GM21825 (cell line): Measurements from ENCODE around the gene MED15.

ENCODE experiments used
- ATAC-seq: cut with Tn5 transposase; IDR thresholded peaks from one replicate; pipeline ENCODE4 v1.9.1; 2021; ENCODE audit warnings: mild to moderate bottlenecking, moderate library complexity; ENCODE audit not compliant: unreplicated experiment

MED15 gene

GRCh38 chr22:20550851-20551744 is 43.7 kb downstream of the MED15 start:
- no peak for ATAC-seq

- no peak for ATAC-seq
Observed at GRCh38 chr22:20551805-20552442, 44.5 kb downstream of the MED15 start.

DNA sequence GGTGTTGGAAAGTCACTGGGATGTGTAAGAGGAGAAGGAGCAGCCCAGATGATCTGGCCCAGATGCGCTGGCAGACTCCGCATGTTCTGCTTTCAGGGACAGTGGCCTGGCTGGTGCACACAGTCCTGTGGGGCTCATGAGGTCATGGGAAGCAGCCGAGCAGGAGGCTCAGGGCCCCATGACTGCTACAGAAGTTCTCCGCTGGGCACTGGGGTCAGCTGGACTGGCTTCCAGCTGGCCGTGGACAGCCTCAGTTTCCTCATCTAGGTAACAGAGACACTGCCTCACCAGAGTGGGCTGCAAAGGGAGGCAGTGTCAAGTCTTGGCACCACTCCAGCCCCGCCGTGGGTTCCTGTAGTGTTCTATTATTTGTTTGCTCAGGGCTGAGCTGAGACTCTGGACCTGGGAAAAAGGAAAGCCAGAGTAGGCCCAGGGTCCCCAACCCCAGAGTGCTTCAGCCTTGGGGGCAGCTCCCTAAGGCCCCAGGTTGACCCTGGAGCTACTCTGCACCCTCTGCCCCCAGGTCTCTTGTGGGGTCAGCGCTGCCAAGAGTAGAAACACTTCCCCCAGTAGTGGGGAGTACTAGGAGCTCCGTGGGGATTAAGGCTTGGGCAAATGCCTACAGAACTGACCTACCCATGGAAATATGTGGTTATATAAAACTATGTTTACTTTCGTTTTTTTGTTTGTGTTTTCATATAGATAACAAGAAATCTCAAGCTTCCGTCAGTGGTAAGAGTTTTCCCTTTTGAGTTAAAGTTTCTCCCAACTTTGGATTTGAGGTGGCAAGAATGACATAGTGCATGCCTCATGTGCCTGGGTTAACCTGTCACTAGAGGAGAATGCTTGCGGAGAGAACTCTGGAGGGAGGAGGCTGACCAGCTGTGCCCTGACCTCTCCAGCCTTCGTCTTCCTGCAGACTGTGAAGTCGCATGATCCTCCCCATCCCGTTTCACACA is 45.3 kb downstream of the MED15 start:
- no peak for ATAC-seq

DNA sequence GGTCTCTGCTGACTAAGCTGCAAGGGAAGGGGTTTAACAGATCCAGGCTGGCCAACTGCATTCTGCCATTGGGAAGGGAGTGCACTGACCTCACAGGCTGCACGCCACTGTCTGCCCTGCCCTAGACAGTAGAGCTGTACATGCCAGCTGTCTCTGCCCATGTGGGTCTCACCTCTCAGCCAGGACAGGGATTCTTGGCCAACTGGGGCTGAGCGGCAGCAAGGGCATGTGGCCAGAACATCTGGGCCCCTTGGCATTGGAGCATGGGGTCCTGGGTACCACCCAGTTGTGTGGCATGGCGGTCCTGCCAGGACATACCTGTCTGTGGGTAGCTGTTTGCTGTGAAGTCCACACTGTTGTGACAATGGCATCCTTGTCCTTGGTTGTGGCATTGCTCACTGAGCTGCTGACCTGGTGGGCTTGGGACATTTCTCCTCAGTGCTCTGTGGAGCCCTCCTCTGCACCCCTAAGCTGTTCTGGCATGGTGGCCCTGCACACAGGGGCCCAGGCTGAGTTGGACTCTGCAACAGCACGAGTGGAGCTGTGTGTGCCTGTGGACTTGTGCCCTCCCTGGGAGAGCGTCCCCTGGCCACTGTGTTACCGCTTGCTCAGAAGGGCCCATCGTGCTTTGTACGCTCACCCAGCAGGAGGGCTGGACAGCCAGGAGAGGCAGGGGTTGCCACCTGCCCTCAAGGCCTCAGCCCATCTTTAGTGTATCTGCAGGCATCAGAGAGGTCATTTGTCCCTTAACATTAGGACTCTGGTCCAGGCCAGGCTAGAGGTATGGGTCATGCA is 46.7 kb downstream of the MED15 start:
- no peak for ATAC-seq

DNA sequence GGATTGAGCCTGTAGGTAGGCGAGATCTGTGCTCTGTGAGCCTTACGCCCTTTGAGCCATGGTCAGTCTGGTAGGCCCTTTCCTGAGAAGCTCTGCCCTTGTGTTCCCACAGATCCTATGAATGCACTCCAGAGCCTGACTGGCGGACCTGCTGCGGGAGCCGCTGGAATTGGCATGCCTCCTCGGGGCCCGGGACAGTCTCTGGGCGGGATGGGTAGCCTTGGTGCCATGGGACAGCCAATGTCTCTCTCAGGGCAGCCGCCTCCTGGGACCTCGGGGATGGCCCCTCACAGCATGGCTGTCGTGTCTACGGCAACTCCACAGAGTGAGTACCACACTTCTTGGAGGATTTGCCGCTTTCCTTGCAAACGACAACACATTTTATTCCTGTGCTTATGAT is 47.4 kb downstream of the MED15 start:
- ATAC-seq, result no peak

GRCh38 chr22:20558534-20558933 is 51.1 kb downstream of the MED15 start:
- no peak for ATAC-seq

DNA sequence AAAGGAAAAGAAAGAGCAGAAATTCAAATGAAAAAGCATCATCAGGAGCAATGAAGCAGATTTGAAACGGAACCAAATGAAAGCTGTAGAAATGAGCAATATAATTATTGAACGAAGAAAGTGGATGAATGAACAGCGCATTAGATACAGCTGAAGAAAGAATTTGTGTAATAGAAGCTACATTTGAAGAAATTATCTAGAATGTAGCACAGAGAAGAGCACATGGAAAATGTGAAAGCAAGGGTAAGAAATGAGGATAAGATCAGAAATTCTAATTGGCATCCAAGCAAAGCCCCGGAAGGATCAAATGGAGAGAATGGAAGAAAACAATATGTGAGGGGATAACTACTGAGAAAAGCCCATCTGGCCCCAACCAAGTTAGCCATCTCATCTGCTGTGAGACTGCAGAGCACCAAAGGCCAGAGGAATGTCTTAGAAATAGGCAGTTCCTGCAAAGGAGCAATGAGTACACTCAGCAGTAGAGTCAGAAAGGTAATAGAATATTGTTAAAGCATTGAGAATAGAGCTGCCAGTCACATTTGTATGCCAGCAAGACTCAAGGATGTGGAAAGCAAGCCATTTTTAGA is 51.9 kb downstream of the MED15 start:
- ATAC-seq, result no peak

DNA sequence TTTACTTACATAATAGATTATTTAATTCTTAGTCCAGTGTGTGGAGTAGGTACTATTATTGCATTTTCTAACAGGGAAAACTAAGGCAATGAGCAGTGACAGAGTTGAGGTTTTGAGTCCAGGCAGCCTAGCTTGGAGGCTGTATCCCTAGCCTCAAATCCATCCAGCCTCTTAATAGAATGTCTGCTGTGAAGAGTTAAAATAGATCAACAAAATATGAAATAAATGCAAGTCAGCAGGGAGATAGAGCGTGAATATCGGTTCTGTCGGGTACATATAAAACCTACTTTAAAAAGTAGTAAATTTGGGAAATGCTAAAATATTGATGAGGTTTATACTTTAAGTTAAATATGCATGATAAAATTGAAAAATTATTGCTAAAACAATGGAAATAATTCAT is 53.3 kb downstream of the MED15 start:
- no peak for ATAC-seq

- no peak for ATAC-seq
Observed at GRCh38 chr22:20561882-20562281, 54.5 kb downstream of the MED15 start.

DNA sequence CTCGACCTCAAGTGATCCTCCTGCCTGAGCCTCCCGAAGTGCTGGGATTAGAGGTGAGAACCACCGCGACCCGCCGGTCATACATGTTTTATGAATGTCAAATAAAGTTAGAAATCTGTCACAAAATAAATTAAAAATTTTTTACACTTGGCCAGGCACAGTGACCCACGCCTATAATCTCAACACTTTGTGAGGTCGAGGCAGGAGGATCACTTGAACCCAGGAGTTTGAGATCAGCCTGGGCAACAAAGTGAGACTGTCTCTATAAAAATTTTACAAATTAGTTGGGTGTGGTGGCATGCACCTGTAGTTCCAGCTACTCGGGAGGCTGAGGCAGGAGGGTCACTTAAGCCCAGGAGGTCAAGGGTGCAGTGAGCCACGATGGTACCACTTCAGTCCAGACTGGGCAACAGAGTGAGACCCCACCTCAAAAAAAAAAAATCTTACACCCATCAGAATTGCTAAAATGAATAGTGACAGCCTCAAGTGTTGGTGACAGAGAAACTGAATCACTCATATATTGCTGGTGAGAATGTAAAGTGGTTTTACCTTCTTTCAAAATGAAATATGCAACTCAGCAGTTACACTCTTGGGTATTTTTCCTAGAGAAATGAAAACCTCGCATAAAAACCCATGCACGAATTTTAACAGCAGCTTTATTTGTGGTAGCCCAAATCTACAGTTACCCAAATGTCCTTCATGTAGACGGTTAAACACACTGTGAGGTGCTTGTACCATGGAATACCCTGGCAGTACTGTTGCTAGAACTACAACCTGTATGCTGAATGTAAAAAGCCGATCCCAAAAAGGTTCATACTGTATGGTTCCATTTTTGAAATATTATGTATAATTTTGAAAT is 55.4 kb downstream of the MED15 start:
- no peak for ATAC-seq

- ATAC-seq, result no peak
Observed at GRCh38 chr22:20563466-20563906, 56.1 kb downstream of the MED15 start.

- ATAC-seq, result no peak
Observed at GRCh38 chr22:20563941-20564371, 56.5 kb downstream of the MED15 start.

DNA sequence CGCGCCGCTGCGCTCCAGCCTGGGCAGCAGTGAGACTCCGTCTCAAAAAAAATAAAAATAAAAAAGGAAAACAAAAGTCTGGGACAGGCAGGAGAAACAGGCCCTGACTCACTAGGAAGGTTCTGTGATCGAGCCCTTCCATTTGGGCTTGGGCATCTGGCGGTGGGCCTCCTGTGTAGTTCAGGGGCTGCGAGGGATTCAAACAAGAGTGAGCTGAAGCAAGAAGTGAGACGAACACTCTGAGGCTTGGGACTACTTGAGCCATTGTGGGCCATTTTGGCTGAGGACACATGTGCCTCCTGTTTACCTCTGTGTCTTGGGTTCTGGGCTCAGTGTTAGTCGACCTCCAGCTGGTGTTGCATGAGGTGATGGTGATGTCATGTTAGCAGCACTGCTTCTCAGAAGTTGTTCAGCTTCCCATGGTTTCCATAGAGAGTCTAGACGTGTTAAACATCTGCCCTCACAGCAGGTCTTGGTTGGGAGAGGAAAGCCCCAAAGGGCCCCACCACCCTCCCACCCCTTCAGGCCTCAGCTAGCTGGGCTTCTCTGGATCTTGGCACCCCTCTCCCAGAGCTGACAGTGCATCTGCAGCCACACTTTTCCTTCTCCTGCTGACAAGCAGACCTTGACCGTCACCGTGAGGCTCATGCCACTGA is 57.8 kb downstream of the MED15 start:
- ATAC-seq, result no peak

DNA sequence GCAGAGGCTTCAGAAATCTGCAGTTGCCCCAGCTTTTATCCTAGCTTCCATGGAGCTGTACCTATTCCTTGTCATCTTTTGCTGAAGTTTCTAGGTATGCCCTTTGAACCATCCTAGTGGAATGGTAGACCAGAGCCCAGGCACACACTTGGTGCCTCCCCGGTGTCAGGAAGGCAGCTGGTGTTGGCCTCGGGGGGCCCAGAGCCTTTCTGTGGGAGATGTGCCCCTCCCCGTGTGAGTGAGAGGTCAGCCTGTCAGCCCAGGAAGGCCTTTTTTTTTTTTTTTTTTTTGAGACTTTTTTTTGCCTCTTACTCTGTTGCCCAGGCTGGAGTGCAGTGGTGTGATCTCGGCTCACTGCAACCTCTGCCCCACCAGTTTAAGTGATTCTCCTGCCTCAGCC is 58.4 kb downstream of the MED15 start:
- no peak for ATAC-seq

DNA sequence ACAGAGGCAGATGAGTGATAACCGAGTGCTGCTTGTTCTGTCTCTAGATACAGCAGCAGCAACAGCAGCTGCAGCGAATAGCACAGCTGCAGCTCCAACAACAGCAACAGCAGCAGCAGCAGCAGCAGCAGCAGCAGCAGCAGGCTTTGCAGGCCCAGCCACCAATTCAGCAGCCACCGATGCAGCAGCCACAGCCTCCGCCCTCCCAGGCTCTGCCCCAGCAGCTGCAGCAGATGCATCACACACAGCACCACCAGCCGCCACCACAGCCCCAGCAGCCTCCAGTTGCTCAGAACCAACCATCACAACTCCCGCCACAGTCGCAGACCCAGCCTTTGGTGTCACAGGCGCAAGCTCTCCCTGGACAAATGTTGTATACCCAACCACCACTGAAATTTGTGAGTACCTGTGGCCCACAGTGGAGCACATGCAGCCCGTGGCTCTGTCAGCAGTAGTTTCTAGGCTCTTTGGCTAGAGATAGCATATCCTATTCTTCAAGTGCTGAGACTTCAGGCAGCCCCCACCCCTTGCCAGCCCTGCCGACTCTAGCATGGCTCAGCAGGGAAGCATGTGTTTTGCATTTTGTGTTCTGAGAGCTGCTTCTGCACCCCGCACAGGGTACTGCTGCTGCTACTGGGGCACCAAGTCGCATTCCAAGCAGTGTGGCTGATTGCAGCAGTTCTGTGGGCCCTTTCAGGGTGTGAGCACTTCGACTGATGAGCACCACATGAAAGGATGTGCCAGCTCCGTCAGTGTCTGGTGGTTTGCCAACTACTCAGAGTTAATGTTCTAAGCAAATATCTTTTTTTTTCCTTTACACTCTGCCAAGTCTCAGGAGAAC is 59.2 kb downstream of the MED15 start:
- ATAC-seq, result no peak

- ATAC-seq, result no peak
Observed at GRCh38 chr22:20567371-20567847, 60.0 kb downstream of the MED15 start.

DNA sequence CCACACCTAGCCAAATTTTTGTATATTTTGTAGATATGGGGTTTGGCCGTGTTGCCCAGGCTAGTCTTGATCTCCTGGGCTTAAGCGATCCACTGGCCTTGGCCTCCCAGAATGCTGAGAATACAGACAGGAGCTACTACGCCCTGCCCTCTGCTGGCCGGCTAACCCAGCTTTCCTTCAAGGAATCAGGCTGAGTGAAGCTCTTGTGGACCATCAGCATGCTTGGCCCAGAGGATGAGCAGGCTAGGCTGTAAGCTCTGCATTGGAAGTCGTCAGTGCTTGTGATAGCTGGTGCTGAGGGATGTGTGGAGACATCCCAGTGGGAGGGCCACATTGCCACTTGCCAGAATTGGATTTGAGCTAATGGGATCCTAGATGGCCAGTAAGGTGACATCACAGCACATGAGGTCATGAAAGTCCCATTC is 60.6 kb downstream of the MED15 start:
- no peak for ATAC-seq
